ENCODE measurements around the gene MBD2. TPM values are rescaled to one million over a fixed set of nuclear protein-coding genes. Genes with fewer than 3 reads are reported as not detected.

The MBD2 gene
- total RNA-seq, 1 experiment from 2014 or later, result 53.3 TPM

DNA sequence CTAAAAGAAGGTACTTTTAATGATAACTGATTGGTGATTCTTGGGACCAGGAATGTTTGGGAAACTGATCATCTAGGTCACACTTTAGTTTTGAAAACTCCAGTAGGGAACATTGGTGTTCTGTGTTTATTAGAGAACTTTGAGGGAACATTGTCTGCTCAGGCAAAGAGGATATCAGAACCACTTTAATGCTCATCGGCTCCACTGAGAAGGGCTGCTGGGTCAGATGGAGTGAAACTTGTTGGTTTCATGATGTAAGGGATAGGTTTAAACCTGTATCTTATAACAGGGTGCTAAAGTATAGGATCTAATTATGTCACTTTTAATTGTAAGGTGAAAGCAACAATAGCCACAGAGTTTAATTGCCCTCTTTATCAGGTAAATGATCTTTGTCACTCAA is 30.7 kb upstream of the MBD2 start:
- BruUV-seq (replicated peaks), result no TSS peak
- ChIA-PET POLR2A (no interaction called here), CTCF (no interaction called here)
- DNase-seq (ENCODE audit: low read depth, low spot score), result no peak
- intact Hi-C loops (cut with micrococcal nuclease; ENCODE audit: unreplicated experiment) (no loop called here), in situ Hi-C loops (cut with HindIII; ENCODE audit: low pct_unique_long_range_greater_than_20kb, low sequenced_read_pairs) (no loop called here)
- ATAC-seq, result no peak
- Histone ChIP-seq H3K4me3 (ENCODE audit: low read depth in 2 of 2, low read length in 2 of 2) (no peak overlapping the region), H3K27me3 (ENCODE audit: control insufficient read depth, insufficient read depth, low read length) (no peaks in the 10 kb centered on the region), H3K27ac (ENCODE audit: low read length) (no peak overlapping the region), H3K36me3 (ENCODE audit: control insufficient read depth, insufficient read depth, low read length) (no peaks in the 10 kb centered on the region; the same call in 1 of the 2 replicates), H3K4me1 (ENCODE audit: control insufficient read depth, insufficient read depth, low read length) (peaks cover 8% of the 10 kb centered on the region), H3K9me3 (ENCODE audit: control insufficient read depth, insufficient read depth, low read depth, low read length) (no peaks in the 10 kb centered on the region)
- TF ChIP-seq, protein P1, sequence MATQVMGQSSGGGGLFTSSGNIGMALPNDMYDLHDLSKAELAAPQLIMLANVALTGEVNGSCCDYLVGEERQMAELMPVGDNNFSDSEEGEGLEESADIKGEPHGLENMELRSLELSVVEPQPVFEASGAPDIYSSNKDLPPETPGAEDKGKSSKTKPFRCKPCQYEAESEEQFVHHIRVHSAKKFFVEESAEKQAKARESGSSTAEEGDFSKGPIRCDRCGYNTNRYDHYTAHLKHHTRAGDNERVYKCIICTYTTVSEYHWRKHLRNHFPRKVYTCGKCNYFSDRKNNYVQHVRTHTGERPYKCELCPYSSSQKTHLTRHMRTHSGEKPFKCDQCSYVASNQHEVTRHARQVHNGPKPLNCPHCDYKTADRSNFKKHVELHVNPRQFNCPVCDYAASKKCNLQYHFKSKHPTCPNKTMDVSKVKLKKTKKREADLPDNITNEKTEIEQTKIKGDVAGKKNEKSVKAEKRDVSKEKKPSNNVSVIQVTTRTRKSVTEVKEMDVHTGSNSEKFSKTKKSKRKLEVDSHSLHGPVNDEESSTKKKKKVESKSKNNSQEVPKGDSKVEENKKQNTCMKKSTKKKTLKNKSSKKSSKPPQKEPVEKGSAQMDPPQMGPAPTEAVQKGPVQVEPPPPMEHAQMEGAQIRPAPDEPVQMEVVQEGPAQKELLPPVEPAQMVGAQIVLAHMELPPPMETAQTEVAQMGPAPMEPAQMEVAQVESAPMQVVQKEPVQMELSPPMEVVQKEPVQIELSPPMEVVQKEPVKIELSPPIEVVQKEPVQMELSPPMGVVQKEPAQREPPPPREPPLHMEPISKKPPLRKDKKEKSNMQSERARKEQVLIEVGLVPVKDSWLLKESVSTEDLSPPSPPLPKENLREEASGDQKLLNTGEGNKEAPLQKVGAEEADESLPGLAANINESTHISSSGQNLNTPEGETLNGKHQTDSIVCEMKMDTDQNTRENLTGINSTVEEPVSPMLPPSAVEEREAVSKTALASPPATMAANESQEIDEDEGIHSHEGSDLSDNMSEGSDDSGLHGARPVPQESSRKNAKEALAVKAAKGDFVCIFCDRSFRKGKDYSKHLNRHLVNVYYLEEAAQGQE (IDR thresholded peaks at IDR 0.05; ENCODE audit: insufficient read depth in 1 of 2, low read depth in 2 of 2, low read length in 1 of 2), result no peak
- TF ChIP-seq TCF7L2 (IDR thresholded peaks at IDR 0.05; ENCODE audit: low read depth, low read length) (no peak), SIN3A (IDR thresholded peaks at IDR 0.05; ENCODE audit: borderline replicate concordance, insufficient read depth, low read depth, low read length) (no peak), POLR2AphosphoS5 (IDR thresholded peaks at IDR 0.05; ENCODE audit: low read depth, low read length) (no peak)
- TF ChIP-seq, protein P2, sequence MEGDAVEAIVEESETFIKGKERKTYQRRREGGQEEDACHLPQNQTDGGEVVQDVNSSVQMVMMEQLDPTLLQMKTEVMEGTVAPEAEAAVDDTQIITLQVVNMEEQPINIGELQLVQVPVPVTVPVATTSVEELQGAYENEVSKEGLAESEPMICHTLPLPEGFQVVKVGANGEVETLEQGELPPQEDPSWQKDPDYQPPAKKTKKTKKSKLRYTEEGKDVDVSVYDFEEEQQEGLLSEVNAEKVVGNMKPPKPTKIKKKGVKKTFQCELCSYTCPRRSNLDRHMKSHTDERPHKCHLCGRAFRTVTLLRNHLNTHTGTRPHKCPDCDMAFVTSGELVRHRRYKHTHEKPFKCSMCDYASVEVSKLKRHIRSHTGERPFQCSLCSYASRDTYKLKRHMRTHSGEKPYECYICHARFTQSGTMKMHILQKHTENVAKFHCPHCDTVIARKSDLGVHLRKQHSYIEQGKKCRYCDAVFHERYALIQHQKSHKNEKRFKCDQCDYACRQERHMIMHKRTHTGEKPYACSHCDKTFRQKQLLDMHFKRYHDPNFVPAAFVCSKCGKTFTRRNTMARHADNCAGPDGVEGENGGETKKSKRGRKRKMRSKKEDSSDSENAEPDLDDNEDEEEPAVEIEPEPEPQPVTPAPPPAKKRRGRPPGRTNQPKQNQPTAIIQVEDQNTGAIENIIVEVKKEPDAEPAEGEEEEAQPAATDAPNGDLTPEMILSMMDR (IDR thresholded peaks at IDR 0.05), result no peak

DNA sequence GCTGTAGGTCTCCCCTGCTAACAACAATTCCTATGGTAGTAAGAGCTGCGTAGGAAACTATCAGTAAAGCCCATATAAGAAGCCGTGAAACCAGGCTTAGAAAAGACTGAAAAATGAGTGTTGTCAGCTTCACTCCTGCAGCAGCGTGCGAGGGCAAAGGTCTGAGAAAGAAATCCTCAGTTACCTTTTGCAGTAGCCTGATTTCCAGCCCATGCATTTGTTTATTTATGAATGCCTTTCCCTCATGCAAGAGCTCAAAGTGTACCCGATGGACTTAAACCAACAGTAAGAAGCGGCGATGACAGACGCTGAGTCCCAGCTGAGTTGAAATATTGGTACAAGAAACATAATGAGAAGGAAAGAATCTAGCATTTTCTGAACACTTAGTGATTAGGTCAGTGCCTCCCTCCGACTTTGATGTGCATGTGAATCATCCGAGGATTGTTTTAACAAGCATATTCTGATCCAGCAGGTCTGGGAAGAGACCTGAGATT is 29.8 kb upstream of the MBD2 start:
- Histone ChIP-seq H3K27me3 (ENCODE audit: control insufficient read depth, insufficient read depth, low read length) (no peaks in the 10 kb centered on the region), H3K4me3 (ENCODE audit: low read depth in 2 of 2, low read length in 2 of 2) (peak overlapping the region in 1 of 2 experiments; percentile 23; a peak in 1 of 4 replicates), H3K4me1 (ENCODE audit: control insufficient read depth, insufficient read depth, low read length) (peaks cover 8% of the 10 kb centered on the region), H3K36me3 (ENCODE audit: control insufficient read depth, insufficient read depth, low read length) (no peaks in the 10 kb centered on the region; the same call in 1 of the 2 replicates), H3K9me3 (ENCODE audit: control insufficient read depth, insufficient read depth, low read depth, low read length) (no peaks in the 10 kb centered on the region), H3K27ac (ENCODE audit: low read length) (no peak overlapping the region)
- ATAC-seq (no peak), DNase-seq (ENCODE audit: low read depth, low spot score) (no peak)
- intact Hi-C loops (cut with micrococcal nuclease; ENCODE audit: unreplicated experiment) (no loop called here), in situ Hi-C loops (cut with HindIII; ENCODE audit: low pct_unique_long_range_greater_than_20kb, low sequenced_read_pairs) (no loop called here)
- no TSS peak for BruUV-seq (replicated peaks)
- POLR2A ChIA-PET, result interaction anchor here (0.6 to 1.0 kb wide), 2 partner anchors 58 to 655 kb away, joined by 3 to 5 read pairs; no protein-coding TSS in a partner anchor
- CTCF ChIA-PET, result no interaction called here
- no peak for TF ChIP-seq POLR2AphosphoS5 (IDR thresholded peaks at IDR 0.05; ENCODE audit: low read depth, low read length)
- TF ChIP-seq, protein P2 (IDR thresholded peaks at IDR 0.05), result no peak
- TF ChIP-seq TCF7L2 (IDR thresholded peaks at IDR 0.05; ENCODE audit: low read depth, low read length), result peak; percentile 69
